Esophagus muscularis mucosa (tissue), 3 donors: ENCODE measurements around the gene TMEM248.

Source experiments
- POLR2A ChIP-seq: fragments of 450-650 bp; IDR thresholded peaks from one replicate; pipeline ENCODE4 v1.6.1; 2017; ENCODE audit warnings: antibody characterized with exemption, moderate library complexity, mild to moderate bottlenecking, low read depth
- POLR2AphosphoS5 ChIP-seq, 2 donors: sonication (generic); formaldehyde crosslinking; IDR thresholded peaks; one replicate each; pipeline ENCODE4 v1.6.1; 2017; ENCODE audit warnings: antibody characterized with exemption in 2 of 2
- TF ChIP-seq, protein P1 (sequence below), 3 experiments: fragments of 200-600 bp in 2 of 3; fragments of 450-650 bp in 1 of 3; sonication (generic) in 2 of 3; IDR thresholded peaks; one replicate each; pipeline ENCODE4 v1.5.1; 2017 to 2019; ENCODE audit warnings: antibody characterized with exemption in 3 of 3, mild to moderate bottlenecking in 2 of 3, moderate library complexity in 1 of 3

- TF ChIP-seq POLR2AphosphoS5 (IDR thresholded peaks at IDR 0.05) (no peak), POLR2A (no peak)
- TF ChIP-seq, protein P1, sequence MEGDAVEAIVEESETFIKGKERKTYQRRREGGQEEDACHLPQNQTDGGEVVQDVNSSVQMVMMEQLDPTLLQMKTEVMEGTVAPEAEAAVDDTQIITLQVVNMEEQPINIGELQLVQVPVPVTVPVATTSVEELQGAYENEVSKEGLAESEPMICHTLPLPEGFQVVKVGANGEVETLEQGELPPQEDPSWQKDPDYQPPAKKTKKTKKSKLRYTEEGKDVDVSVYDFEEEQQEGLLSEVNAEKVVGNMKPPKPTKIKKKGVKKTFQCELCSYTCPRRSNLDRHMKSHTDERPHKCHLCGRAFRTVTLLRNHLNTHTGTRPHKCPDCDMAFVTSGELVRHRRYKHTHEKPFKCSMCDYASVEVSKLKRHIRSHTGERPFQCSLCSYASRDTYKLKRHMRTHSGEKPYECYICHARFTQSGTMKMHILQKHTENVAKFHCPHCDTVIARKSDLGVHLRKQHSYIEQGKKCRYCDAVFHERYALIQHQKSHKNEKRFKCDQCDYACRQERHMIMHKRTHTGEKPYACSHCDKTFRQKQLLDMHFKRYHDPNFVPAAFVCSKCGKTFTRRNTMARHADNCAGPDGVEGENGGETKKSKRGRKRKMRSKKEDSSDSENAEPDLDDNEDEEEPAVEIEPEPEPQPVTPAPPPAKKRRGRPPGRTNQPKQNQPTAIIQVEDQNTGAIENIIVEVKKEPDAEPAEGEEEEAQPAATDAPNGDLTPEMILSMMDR (IDR thresholded peaks at IDR 0.05) = no peak
Observed at GRCh38 chr7:66948480-66949109, 27.6 kb downstream of the TMEM248 start.
